Osteocyte (in vitro differentiated cells): ENCODE data around the gene NRXN3. TPM values are rescaled to one million over a fixed set of nuclear protein-coding genes. Genes with fewer than 3 reads are reported as not detected.

ENCODE experiments used
- DNase-seq: peaks from one replicate; pipeline ENCODE4 v3.0.0; 2021; ENCODE audit warnings: mixed read lengths; ENCODE audit not compliant: unreplicated experiment; ENCODE audit errors: extremely low spot score
- H3K27ac Mint-ChIP-seq: one replicate; pipeline ENCODE4 v1.8.0; 2021; ENCODE audit warnings: mild to moderate bottlenecking, mixed read lengths; ENCODE audit not compliant: unreplicated experiment
- H3K27me3 Mint-ChIP-seq: one replicate; pipeline ENCODE4 v1.8.0; 2021; ENCODE audit warnings: mixed read lengths; ENCODE audit not compliant: unreplicated experiment
- H3K36me3 Mint-ChIP-seq: one replicate; pipeline ENCODE4 v1.8.0; 2021; ENCODE audit warnings: mixed read lengths; ENCODE audit not compliant: unreplicated experiment
- H3K4me1 Mint-ChIP-seq: one replicate; pipeline ENCODE4 v1.8.0; 2021; ENCODE audit warnings: mixed read lengths; ENCODE audit not compliant: unreplicated experiment
- H3K4me3 Mint-ChIP-seq: one replicate; pipeline ENCODE4 v1.8.0; 2021; ENCODE audit warnings: mild to moderate bottlenecking, moderate library complexity, mixed read lengths; ENCODE audit not compliant: unreplicated experiment
- H3K9me3 Mint-ChIP-seq: one replicate; pipeline ENCODE4 v1.8.0; 2021; ENCODE audit warnings: mixed read lengths; ENCODE audit not compliant: unreplicated experiment
- CTCF ChIP-seq: fragments of 200-600 bp; sonication (generic); IDR thresholded peaks from 2 replicates; pipeline ENCODE4 v1.5.0; 2021; ENCODE audit warnings: antibody characterized with exemption, mild to moderate bottlenecking, moderate library complexity
- total RNA-seq: library from RNA; stranded (reverse); gene quantifications from 2 replicates; pipeline ENCODE4 v1.2.1, GENCODE V29; 2021

NRXN3 gene
- total RNA-seq, 1 donor from 2014 or later, result 26.5 TPM

- H3K4me3 Mint-ChIP-seq, result no peak overlapping the region
- H3K36me3 Mint-ChIP-seq, result no peaks in the 10 kb centered on the region
- no peaks in the 10 kb centered on the region for H3K27me3 Mint-ChIP-seq
- no peak for TF ChIP-seq CTCF
- no peaks in the 10 kb centered on the region for H3K4me1 Mint-ChIP-seq
- DNase-seq, result no peak
- H3K27ac Mint-ChIP-seq, result no peak overlapping the region
- no peaks in the 10 kb centered on the region for H3K9me3 Mint-ChIP-seq
Observed at GRCh38 chr14:79890527-79890926, 1720.4 kb downstream of the NRXN3 start.

- Mint-ChIP-seq H3K4me1 (peaks cover 8% of the 10 kb centered on the region), H3K36me3 (no peaks in the 10 kb centered on the region), H3K9me3 (no peaks in the 10 kb centered on the region), H3K27me3 (no peaks in the 10 kb centered on the region), H3K4me3 (no peak overlapping the region), H3K27ac (no peak overlapping the region)
- TF ChIP-seq CTCF, result no peak
- no peak for DNase-seq
Observed at GRCh38 chr14:79896009-79896408, 1725.8 kb downstream of the NRXN3 start.

GRCh38 chr14:79899610-79900009 is 1729.4 kb downstream of the NRXN3 start:
- Mint-ChIP-seq H3K9me3 (no peaks in the 10 kb centered on the region), H3K36me3 (no peaks in the 10 kb centered on the region), H3K27me3 (no peaks in the 10 kb centered on the region), H3K27ac (no peak overlapping the region), H3K4me3 (no peak overlapping the region), H3K4me1 (peaks cover 8% of the 10 kb centered on the region)
- no peak for TF ChIP-seq CTCF
- DNase-seq, result no peak

GRCh38 chr14:79904497-79904896 is 1734.3 kb downstream of the NRXN3 start:
- no peak overlapping the region for H3K27ac Mint-ChIP-seq
- H3K36me3 Mint-ChIP-seq, result no peaks in the 10 kb centered on the region
- TF ChIP-seq CTCF, result no peak
- no peaks in the 10 kb centered on the region for H3K9me3 Mint-ChIP-seq
- no peaks in the 10 kb centered on the region for H3K27me3 Mint-ChIP-seq
- no peak for DNase-seq
- H3K4me3 Mint-ChIP-seq, result no peak overlapping the region
- no peaks in the 10 kb centered on the region for H3K4me1 Mint-ChIP-seq

GRCh38 chr14:79906994-79907393 is 1736.8 kb downstream of the NRXN3 start:
- Mint-ChIP-seq H3K4me3 (no peak overlapping the region), H3K27ac (no peak overlapping the region), H3K4me1 (no peaks in the 10 kb centered on the region), H3K9me3 (no peaks in the 10 kb centered on the region), H3K36me3 (no peaks in the 10 kb centered on the region), H3K27me3 (no peaks in the 10 kb centered on the region)
- no peak for TF ChIP-seq CTCF
- DNase-seq, result no peak
